ENCODE measurements around the gene KIDINS220.

DNA sequence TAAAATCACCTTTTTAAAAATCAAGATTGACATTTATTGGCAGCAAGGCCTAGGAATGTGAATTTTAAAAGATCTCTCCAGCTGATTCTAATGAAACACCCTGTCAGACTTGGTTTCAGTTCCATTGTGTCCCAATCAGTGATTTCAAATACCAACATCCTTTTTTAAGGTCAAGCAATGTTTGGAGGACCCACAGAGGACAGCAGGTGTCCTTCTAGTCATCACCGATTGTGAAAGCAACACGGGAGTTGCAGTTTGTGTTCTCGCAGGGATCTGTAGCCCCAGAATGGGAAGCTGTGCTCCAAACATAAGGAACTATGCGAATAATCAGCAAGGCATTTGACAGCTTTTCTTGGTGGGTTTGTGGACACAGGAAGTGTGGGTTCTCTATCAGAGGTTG, 4.5 kb upstream of the KIDINS220 start:
- no peak for TF ChIP-seq GATA2 (IDR thresholded peaks at IDR 0.05; ENCODE audit: low read depth, low read length)
- TF ChIP-seq GATA3 (IDR thresholded peaks at IDR 0.05; ENCODE audit: low read depth, low read length) = no peak
